BJ (cell line): ENCODE measurements around the gene MPZL1. TPM values are rescaled to one million over a fixed set of nuclear protein-coding genes. Genes with fewer than 3 reads are reported as not detected.

Experiments
- CTCF ChIA-PET: fragments of 350-600 bp; formaldehyde crosslinking; extraction: SDS; loops from one replicate; lab custom pipeline; 2021; ENCODE audit warnings: antibody characterized with exemption, inconsistent platforms; lab: Yijun Ruan, JAX
- POLR2A ChIA-PET: fragments of 300-600 bp; sonication (Branson Sonifier 250); formaldehyde crosslinking; extraction: SDS; loops from one replicate; lab custom pipeline; 2021; ENCODE audit warnings: antibody characterized with exemption; lab: Charles Lee
- DNase-seq: peaks from one replicate; pipeline ENCODE4 v3.0.0-alpha.2; 2011; ENCODE audit warnings: low read depth
- H3K27me3 ChIP-seq: 2 replicates; pipeline ENCODE4 v1.6.0; 2011; ENCODE audit warnings: low read length; ENCODE audit not compliant: control insufficient read depth, insufficient read depth
- H3K36me3 ChIP-seq: 2 replicates; pipeline ENCODE4 v1.5.1; 2011; ENCODE audit warnings: low read length; ENCODE audit not compliant: control insufficient read depth, insufficient read depth
- H3K4me3 ChIP-seq: 2 replicates; pipeline ENCODE4 v1.5.1; 2011; ENCODE audit warnings: low read depth, mild to moderate bottlenecking, control low read depth, low read length
- polyA plus RNA-seq: library from polyadenylated mRNA; depleted of rRNA; stranded (reverse); fragments of >200 nt; gene quantifications from 2 replicates; pipeline ENCODE4 v1.2.3, GENCODE V29; 2011
- TF ChIP-seq, protein P1 (sequence below): IDR thresholded peaks from 2 replicates; pipeline ENCODE4 v1.5.1; 2011; ENCODE audit warnings: low read depth, mild to moderate bottlenecking, control low read depth, inconsistent platforms, low read length, moderate library complexity; ENCODE audit not compliant: insufficient read depth

MPZL1 gene
- polyA plus RNA-seq, 1 experiment: 79.1 TPM

DNA sequence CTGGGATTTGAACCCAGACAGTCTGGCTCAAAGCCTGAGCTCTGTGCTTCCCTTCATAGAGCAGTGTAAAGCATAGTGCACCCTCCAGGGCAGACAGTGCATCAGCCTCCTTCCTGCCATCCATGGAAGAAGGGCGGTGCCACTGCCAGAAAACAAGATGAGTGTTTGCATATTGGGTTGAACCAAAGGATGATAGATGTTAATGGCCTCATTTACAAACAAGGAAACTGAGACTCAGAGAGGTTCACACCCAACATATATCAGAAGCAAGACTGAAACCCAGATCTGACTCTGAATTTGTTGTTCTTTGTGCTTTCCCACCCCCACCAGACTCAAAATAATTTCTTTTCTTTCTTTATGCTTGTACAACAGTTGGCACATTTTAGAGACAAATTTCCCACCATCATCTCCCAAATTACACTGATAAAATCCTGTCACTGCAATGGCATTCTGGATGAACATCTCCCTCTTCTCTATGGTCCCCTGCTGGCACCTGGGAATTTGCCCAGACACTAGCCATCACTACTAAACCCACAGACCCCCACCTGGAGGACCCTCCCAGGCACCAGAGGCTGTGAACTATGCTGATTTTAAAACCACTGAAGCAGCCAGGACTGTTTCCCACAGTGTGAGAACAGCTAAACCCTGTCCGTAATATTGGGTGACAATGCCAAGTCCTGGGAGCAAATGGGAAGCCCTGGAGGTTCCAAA is 45.4 kb upstream of the MPZL1 start:
- no peaks in the 10 kb centered on the region for H3K36me3 ChIP-seq
- TF ChIP-seq, protein P1, sequence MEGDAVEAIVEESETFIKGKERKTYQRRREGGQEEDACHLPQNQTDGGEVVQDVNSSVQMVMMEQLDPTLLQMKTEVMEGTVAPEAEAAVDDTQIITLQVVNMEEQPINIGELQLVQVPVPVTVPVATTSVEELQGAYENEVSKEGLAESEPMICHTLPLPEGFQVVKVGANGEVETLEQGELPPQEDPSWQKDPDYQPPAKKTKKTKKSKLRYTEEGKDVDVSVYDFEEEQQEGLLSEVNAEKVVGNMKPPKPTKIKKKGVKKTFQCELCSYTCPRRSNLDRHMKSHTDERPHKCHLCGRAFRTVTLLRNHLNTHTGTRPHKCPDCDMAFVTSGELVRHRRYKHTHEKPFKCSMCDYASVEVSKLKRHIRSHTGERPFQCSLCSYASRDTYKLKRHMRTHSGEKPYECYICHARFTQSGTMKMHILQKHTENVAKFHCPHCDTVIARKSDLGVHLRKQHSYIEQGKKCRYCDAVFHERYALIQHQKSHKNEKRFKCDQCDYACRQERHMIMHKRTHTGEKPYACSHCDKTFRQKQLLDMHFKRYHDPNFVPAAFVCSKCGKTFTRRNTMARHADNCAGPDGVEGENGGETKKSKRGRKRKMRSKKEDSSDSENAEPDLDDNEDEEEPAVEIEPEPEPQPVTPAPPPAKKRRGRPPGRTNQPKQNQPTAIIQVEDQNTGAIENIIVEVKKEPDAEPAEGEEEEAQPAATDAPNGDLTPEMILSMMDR: no peak
- no peaks in the 10 kb centered on the region; the same call in 1 of the 2 replicates for H3K27me3 ChIP-seq
- no peak for DNase-seq
- POLR2A ChIA-PET: no interaction called here
- CTCF ChIA-PET: interaction anchor here (1.1 to 5.0 kb wide), 2 partner anchors 12 to 83 kb away, joined by 4 to 24 read pairs; no protein-coding TSS in a partner anchor
- H3K4me3 ChIP-seq: no peak overlapping the region

DNA sequence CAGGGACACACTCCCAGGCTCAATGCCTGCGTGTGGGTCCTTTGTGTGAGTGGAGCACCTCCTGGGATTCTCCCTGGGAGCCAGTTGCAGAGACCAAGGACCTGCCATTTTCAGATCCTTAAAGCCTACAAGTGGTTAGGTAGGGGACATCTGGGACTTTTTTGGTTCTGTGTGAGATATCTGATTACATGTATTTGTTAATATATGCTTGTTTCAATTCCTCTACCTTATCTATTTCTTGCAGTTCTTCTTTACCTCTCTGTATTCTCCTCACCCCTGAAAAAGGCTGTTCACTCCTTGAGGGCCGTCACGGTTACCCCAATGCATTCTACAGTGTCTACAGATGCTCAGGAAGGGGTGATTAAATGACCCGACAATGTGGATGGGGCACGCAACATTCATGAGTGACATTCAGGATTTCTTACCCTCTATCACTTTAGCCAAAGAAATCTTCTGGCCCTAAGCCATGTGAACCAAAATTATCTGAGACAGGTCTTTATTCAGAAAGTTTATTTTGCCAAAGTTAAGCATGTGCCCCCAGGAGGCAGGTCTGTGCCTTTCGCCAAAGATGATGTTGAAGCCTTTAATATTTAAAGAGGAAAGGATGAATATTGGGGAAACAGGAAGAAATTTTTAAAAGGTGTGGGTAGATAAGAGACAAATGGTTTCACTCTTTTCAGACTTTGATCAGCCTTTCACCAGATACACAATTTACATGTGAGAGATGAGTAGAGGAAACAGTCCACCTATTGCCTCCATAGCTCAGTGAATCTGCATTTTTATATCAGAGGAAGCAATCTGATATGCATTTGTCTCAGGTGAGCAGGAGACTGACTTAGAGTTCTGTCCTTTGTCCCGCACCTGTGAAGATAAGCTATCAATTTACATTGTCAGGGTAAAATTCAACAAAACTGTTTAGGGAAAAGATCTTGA is 44.6 kb upstream of the MPZL1 start:
- CTCF ChIA-PET: interaction anchor here (0.6 to 2.1 kb wide), 3 partner anchors 11 to 117 kb away, joined by 3 to 9 read pairs (median 6); no protein-coding TSS in a partner anchor
- POLR2A ChIA-PET: no interaction called here
- TF ChIP-seq, protein P1: no peak

DNA sequence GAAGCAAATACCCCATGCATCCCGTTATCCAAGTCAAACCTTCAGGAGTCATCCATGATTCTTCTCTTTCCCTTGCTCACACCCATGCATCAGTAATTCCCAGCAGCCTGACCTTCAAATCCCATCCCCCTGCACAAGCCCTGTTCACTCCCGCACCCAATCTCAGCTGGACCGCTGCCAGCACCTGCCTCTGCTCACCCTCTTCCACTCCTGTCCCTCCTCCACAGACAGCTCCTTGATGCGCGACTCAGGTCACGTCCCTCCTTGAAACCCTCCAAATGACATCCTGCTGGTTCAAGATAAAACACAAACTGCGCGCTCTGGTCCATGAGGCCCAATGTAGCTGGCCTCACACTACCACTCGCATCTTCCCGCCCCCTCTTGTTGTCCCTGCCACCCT is 43.4 kb upstream of the MPZL1 start:
- no peaks in the 10 kb centered on the region for H3K36me3 ChIP-seq
- no peak overlapping the region for H3K4me3 ChIP-seq
- POLR2A ChIA-PET: no interaction called here
- TF ChIP-seq, protein P1: no peak
- H3K27me3 ChIP-seq: peaks cover 3% of the 10 kb centered on the region
- CTCF ChIA-PET: interaction anchor here (1.2 to 2.1 kb wide), 3 partner anchors 9 to 78 kb away, joined by 4 to 9 read pairs (median 6); no protein-coding TSS in a partner anchor
- DNase-seq: no peak

More for the DNA sequence above, 44.6 kb upstream of the MPZL1 start:
- DNase-seq: no peak
- H3K4me3 ChIP-seq: no peak overlapping the region
- H3K27me3 ChIP-seq: peaks cover 2% of the 10 kb centered on the region
- H3K36me3 ChIP-seq: no peaks in the 10 kb centered on the region

DNA sequence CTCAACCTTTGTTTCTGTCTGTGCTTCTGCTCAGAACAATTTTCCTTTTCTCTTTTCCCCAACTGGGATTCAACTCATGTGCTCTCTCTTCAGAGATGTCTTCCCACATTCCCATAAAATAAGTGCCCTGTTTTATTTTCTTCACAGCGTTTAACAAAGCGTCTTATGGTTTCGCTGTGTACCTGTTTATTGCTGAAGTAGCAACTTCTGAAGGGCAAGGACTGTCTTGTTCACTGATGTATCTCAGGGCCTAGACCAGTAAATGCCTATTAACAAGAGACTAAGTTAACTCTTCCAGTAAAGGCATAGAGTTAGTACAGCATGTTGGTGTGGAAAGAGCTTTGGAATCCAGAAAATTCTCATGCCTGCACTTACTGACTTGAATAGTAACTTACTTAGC is 42.9 kb upstream of the MPZL1 start:
- Histone ChIP-seq H3K36me3 (no peaks in the 10 kb centered on the region), H3K27me3 (peaks cover 3% of the 10 kb centered on the region), H3K4me3 (no peak overlapping the region)
- ChIA-PET POLR2A (no interaction called here), CTCF (interaction anchor here (0.7 to 2.1 kb wide), 3 partner anchors 9 to 79 kb away, joined by 3 to 6 read pairs (median 4); no protein-coding TSS in a partner anchor)
- TF ChIP-seq, protein P1: no peak
- no peak for DNase-seq

DNA sequence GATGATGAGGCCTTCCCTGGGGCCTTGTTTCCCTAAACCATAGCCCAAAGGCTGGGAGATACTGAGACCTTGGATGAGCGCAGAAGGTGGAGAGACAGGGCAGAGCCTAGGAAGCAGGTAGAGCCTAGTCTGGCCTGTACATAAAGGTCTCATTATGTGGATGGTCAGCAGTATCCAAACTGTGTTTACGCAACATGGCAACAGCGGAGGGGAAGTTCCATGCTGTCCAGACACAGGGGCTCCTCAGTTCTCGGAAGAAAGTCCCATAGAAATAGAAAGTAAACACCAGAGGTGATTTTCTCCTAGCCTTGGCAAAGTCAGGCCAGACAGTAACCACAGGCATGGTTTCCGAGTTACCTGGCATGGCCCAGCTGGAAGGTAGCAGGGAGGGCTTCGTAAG is 42.1 kb upstream of the MPZL1 start:
- Histone ChIP-seq H3K4me3 (no peak overlapping the region), H3K27me3 (peaks cover 3% of the 10 kb centered on the region), H3K36me3 (no peaks in the 10 kb centered on the region)
- POLR2A ChIA-PET: no interaction called here
- TF ChIP-seq, protein P1: no peak
- CTCF ChIA-PET: interaction anchor here (0.7 to 1.6 kb wide), 2 partner anchors 8 to 17 kb away, joined by 3 to 4 read pairs; no protein-coding TSS in a partner anchor
- no peak for DNase-seq
